NK-92 (cell line): Measurements from ENCODE around the gene PTH1R.

Experiments
- DNase-seq: peaks from one replicate; lab custom pipeline; 2025; ENCODE audit not compliant: unreplicated experiment; lab: John Stamatoyannopoulos, UW

PTH1R gene

GRCh38 chr3:46881596-46882376 lies 4.3 kb downstream of the PTH1R start:
- no peak for DNase-seq

GRCh38 chr3:46882377-46883053 lies 5.0 kb downstream of the PTH1R start:
- DNase-seq, result no peak

- DNase-seq, result no peak
These were observed 5.7 kb downstream of the PTH1R start for GRCh38 chr3:46883054-46883829.

- DNase-seq, result no peak
These were observed 6.3 kb downstream of the PTH1R start for GRCh38 chr3:46883830-46884185.

GRCh38 chr3:46884427-46884826 lies 6.9 kb downstream of the PTH1R start:
- no peak for DNase-seq

GRCh38 chr3:46884929-46885328 lies 7.4 kb downstream of the PTH1R start:
- DNase-seq, result no peak

- no peak for DNase-seq
These were observed 8.1 kb downstream of the PTH1R start for GRCh38 chr3:46885612-46886011.

- no peak for DNase-seq
These were observed 10.5 kb downstream of the PTH1R start for GRCh38 chr3:46887980-46888494.

GRCh38 chr3:46888705-46889104 lies 11.2 kb downstream of the PTH1R start:
- no peak for DNase-seq

GRCh38 chr3:46889381-46890110 lies 12.0 kb downstream of the PTH1R start:
- DNase-seq, result no peak

- DNase-seq, result no peak
These were observed 12.6 kb downstream of the PTH1R start for GRCh38 chr3:46890132-46890531.

- no peak for DNase-seq
These were observed 13.6 kb downstream of the PTH1R start for GRCh38 chr3:46891132-46891531.

- DNase-seq, result no peak
These were observed 15.0 kb downstream of the PTH1R start for GRCh38 chr3:46892285-46893145.

- DNase-seq, result no peak
These were observed 15.7 kb downstream of the PTH1R start for GRCh38 chr3:46893146-46893748.

- DNase-seq, result no peak
These were observed 16.2 kb downstream of the PTH1R start for GRCh38 chr3:46893763-46894162.

GRCh38 chr3:46894256-46894655 lies 16.7 kb downstream of the PTH1R start:
- no peak for DNase-seq

- no peak for DNase-seq
These were observed 17.7 kb downstream of the PTH1R start for GRCh38 chr3:46895204-46895660.

- DNase-seq, result no peak
These were observed 18.2 kb downstream of the PTH1R start for GRCh38 chr3:46895761-46896160.

- DNase-seq, result no peak
These were observed 18.9 kb downstream of the PTH1R start for GRCh38 chr3:46896386-46896785.

GRCh38 chr3:46897031-46897430 lies 19.5 kb downstream of the PTH1R start:
- DNase-seq, result no peak
